H1 (cell line): ENCODE data around the gene PIAS2. TPM values are rescaled to one million over a fixed set of nuclear protein-coding genes. Genes with fewer than 3 reads are reported as not detected.

Experiments used
- BACH1 ChIP-seq: IDR thresholded peaks from 2 replicates; pipeline ENCODE4 v1.6.1; 2012; ENCODE audit warnings: low read length, improper control_type of control experiment
- CBX8 ChIP-seq: fragments of 300-800, 300-1000 bp; sonication (generic); IDR thresholded peaks from 2 replicates; pipeline ENCODE4 v1.7.1; 2016; ENCODE audit warnings: low read depth, low read length, borderline replicate concordance
- CHD1 ChIP-seq: IDR thresholded peaks from 2 replicates; pipeline ENCODE4 v1.6.1; 2012; ENCODE audit warnings: low read depth, low read length, improper control_type of control experiment
- EGR1 ChIP-seq: IDR thresholded peaks from 2 replicates; pipeline ENCODE4 v1.6.1; 2011; ENCODE audit warnings: low read depth, low read length, borderline replicate concordance
- FOSL1 ChIP-seq: IDR thresholded peaks from 2 replicates; pipeline ENCODE4 v1.6.1; 2011; ENCODE audit warnings: mild to moderate bottlenecking, low read depth, low read length, moderate library complexity; ENCODE audit not compliant: insufficient read depth
- GABPA ChIP-seq: IDR thresholded peaks from 2 replicates; pipeline ENCODE4 v1.6.1; 2011; ENCODE audit warnings: mild to moderate bottlenecking, low read length, moderate library complexity, borderline replicate concordance; ENCODE audit not compliant: insufficient read depth
- JUND ChIP-seq: IDR thresholded peaks from 2 replicates; pipeline ENCODE4 v1.6.1; 2011; ENCODE audit warnings: mild to moderate bottlenecking, improper control_type of control experiment, low read length
- NANOG ChIP-seq: IDR thresholded peaks from 2 replicates; pipeline ENCODE4 v1.6.1; 2011; ENCODE audit warnings: low read length, low read depth, mild to moderate bottlenecking, inconsistent platforms; ENCODE audit not compliant: insufficient read depth, poor library complexity, severe bottlenecking
- POLR2AphosphoS5 ChIP-seq: IDR thresholded peaks from 2 replicates; pipeline ENCODE4 v1.6.1; 2011; ENCODE audit warnings: low read depth, low read length
- SP2 ChIP-seq: IDR thresholded peaks from 2 replicates; pipeline ENCODE4 v1.6.1; 2012; ENCODE audit warnings: mild to moderate bottlenecking, low read length, inconsistent platforms
- TAF1 ChIP-seq: IDR thresholded peaks from 2 replicates; pipeline ENCODE4 v1.6.1; 2011; ENCODE audit warnings: mild to moderate bottlenecking, low read depth, low read length
- TEAD4 ChIP-seq: IDR thresholded peaks from 2 replicates; pipeline ENCODE4 v1.6.1; 2012; ENCODE audit warnings: low read depth, low read length, inconsistent platforms, mixed read lengths
- polyA plus RNA-seq, 7 experiments: library from polyadenylated mRNA; depleted of rRNA in 3 of 7; stranded (reverse) in 5 of 7; unstranded in 2 of 7; fragments of >200 nt in 5 of 7; fragments of 200-250 nt in 2 of 7; gene quantifications; 1 replicate in 5 of 7; 2 replicates in 1 of 7; 4 replicates in 1 of 7; pipeline versions ENCODE4 v1.2.1 to v1.2.3, GENCODE V29; 2011 to 2013; ENCODE audit warnings: missing spikeins in 2 of 7, mixed read lengths in 2 of 7
- total RNA-seq: library from RNA; stranded (reverse); fragmentation: NEBNext Ultra II Directional; extraction: Animal tissue kit (Norgen Biotek cat#: 25700); gene quantifications from 2 replicates; pipeline ENCODE4 v1.2.1, GENCODE V29; 2021
- TF ChIP-seq, protein P1 (sequence below): fragments of 300-600 bp; sonication (generic); IDR thresholded peaks from 2 replicates; pipeline ENCODE4 v1.7.1; 2012; ENCODE audit warnings: low read length, moderate library complexity, mild to moderate bottlenecking, inconsistent platforms; ENCODE audit not compliant: insufficient replicate concordance

The PIAS2 gene
- total and polyA plus RNA-seq, 2 of the 8 experiments (the other 6 are each of a cell fraction or from before 2014, with no cell fraction given) = 20.1 to 53.9 TPM

DNA sequence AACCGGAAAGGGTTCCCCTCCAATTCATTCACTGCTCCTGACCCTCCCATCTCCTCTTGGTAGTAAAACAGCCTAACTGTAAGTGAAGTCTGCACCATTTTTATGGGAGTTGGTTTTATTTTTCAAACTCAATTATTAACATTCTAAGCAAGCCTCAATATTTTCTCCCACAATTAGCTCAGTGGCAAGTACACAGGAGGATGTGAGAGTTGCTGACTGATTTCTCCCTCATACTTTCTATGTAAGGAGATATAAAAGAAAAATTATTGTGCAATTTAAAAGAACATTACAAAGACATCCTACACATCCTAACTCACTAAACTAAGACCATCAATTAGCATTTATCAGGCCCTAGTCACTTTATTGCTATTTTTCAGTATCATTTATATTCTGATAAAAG is 73.9 kb downstream of the PIAS2 start (continued):
- TF ChIP-seq, protein P1, sequence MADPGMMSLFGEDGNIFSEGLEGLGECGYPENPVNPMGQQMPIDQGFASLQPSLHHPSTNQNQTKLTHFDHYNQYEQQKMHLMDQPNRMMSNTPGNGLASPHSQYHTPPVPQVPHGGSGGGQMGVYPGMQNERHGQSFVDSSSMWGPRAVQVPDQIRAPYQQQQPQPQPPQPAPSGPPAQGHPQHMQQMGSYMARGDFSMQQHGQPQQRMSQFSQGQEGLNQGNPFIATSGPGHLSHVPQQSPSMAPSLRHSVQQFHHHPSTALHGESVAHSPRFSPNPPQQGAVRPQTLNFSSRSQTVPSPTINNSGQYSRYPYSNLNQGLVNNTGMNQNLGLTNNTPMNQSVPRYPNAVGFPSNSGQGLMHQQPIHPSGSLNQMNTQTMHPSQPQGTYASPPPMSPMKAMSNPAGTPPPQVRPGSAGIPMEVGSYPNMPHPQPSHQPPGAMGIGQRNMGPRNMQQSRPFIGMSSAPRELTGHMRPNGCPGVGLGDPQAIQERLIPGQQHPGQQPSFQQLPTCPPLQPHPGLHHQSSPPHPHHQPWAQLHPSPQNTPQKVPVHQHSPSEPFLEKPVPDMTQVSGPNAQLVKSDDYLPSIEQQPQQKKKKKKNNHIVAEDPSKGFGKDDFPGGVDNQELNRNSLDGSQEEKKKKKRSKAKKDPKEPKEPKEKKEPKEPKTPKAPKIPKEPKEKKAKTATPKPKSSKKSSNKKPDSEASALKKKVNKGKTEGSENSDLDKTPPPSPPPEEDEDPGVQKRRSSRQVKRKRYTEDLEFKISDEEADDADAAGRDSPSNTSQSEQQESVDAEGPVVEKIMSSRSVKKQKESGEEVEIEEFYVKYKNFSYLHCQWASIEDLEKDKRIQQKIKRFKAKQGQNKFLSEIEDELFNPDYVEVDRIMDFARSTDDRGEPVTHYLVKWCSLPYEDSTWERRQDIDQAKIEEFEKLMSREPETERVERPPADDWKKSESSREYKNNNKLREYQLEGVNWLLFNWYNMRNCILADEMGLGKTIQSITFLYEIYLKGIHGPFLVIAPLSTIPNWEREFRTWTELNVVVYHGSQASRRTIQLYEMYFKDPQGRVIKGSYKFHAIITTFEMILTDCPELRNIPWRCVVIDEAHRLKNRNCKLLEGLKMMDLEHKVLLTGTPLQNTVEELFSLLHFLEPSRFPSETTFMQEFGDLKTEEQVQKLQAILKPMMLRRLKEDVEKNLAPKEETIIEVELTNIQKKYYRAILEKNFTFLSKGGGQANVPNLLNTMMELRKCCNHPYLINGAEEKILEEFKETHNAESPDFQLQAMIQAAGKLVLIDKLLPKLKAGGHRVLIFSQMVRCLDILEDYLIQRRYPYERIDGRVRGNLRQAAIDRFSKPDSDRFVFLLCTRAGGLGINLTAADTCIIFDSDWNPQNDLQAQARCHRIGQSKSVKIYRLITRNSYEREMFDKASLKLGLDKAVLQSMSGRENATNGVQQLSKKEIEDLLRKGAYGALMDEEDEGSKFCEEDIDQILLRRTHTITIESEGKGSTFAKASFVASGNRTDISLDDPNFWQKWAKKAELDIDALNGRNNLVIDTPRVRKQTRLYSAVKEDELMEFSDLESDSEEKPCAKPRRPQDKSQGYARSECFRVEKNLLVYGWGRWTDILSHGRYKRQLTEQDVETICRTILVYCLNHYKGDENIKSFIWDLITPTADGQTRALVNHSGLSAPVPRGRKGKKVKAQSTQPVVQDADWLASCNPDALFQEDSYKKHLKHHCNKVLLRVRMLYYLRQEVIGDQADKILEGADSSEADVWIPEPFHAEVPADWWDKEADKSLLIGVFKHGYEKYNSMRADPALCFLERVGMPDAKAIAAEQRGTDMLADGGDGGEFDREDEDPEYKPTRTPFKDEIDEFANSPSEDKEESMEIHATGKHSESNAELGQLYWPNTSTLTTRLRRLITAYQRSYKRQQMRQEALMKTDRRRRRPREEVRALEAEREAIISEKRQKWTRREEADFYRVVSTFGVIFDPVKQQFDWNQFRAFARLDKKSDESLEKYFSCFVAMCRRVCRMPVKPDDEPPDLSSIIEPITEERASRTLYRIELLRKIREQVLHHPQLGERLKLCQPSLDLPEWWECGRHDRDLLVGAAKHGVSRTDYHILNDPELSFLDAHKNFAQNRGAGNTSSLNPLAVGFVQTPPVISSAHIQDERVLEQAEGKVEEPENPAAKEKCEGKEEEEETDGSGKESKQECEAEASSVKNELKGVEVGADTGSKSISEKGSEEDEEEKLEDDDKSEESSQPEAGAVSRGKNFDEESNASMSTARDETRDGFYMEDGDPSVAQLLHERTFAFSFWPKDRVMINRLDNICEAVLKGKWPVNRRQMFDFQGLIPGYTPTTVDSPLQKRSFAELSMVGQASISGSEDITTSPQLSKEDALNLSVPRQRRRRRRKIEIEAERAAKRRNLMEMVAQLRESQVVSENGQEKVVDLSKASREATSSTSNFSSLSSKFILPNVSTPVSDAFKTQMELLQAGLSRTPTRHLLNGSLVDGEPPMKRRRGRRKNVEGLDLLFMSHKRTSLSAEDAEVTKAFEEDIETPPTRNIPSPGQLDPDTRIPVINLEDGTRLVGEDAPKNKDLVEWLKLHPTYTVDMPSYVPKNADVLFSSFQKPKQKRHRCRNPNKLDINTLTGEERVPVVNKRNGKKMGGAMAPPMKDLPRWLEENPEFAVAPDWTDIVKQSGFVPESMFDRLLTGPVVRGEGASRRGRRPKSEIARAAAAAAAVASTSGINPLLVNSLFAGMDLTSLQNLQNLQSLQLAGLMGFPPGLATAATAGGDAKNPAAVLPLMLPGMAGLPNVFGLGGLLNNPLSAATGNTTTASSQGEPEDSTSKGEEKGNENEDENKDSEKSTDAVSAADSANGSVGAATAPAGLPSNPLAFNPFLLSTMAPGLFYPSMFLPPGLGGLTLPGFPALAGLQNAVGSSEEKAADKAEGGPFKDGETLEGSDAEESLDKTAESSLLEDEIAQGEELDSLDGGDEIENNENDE = no peak
- TF ChIP-seq EGR1 (no peak), POLR2AphosphoS5 (no peak), GABPA (no peak), TAF1 (no peak), BACH1 (no peak), SP2 (no peak), CHD1 (no peak), JUND (no peak), FOSL1 (no peak), TEAD4 (no peak), NANOG (no peak), CBX8 (no peak)
